ENCODE results near the gene CAMK1D.

The CAMK1D gene

GRCh38 chr10:12796401-12797160, 447.2 kb downstream of the CAMK1D start:
- Histone ChIP-seq H3K27ac (peak overlapping the region in 1 of 2 donors; percentile 75), H3K4me3 (no peak overlapping the region)
- TF ChIP-seq CTCF (IDR thresholded peaks at IDR 0.05) = no peak
- no peak for DNase-seq (ENCODE audit: low spot score)

GRCh38 chr10:12797471-12798262, 448.3 kb downstream of the CAMK1D start:
- H3K27ac ChIP-seq = no peak overlapping the region
- H3K4me3 ChIP-seq = no peak overlapping the region
- DNase-seq (ENCODE audit: low spot score) = no peak
- TF ChIP-seq CTCF (IDR thresholded peaks at IDR 0.05) = no peak

GRCh38 chr10:12799144-12799543, 449.8 kb downstream of the CAMK1D start:
- Histone ChIP-seq H3K4me3 (no peak overlapping the region), H3K27ac (no peak overlapping the region)
- DNase-seq (ENCODE audit: low spot score) = no peak
- no peak for TF ChIP-seq CTCF (IDR thresholded peaks at IDR 0.05)

- DNase-seq (ENCODE audit: low spot score) = no peak
- TF ChIP-seq CTCF (IDR thresholded peaks at IDR 0.05) = no peak
- no peak overlapping the region for H3K27ac ChIP-seq
- no peak overlapping the region for H3K4me3 ChIP-seq
Measured at GRCh38 chr10:12799714-12800113, 450.4 kb downstream of the CAMK1D start.

- H3K27ac ChIP-seq = no peak overlapping the region
- no peak overlapping the region for H3K4me3 ChIP-seq
- no peak for TF ChIP-seq CTCF (IDR thresholded peaks at IDR 0.05)
- no peak for DNase-seq (ENCODE audit: low spot score)
Measured at GRCh38 chr10:12800302-12800701, 451.0 kb downstream of the CAMK1D start.

GRCh38 chr10:12801214-12802087, 452.1 kb downstream of the CAMK1D start:
- TF ChIP-seq CTCF (IDR thresholded peaks at IDR 0.05) = no peak
- H3K4me3 ChIP-seq = no peak overlapping the region
- H3K27ac ChIP-seq = no peak overlapping the region
- no peak for DNase-seq (ENCODE audit: low spot score)
